ENCODE measurements around the gene NR3C1.

GRCh38 chr5:143234162-143234842 lies 169.2 kb downstream of the NR3C1 start:
- no peak for TF ChIP-seq SRF (IDR thresholded peaks at IDR 0.05; ENCODE audit: low read depth)
- TF ChIP-seq CTCF (IDR thresholded peaks at IDR 0.05 in 2 of 3, conservative IDR thresholded peaks at IDR 0.05 in 1 of 3; ENCODE audit: borderline replicate concordance in 1 of 3, insufficient read depth in 1 of 3, low read depth in 2 of 3, low read length in 2 of 3) = no peak
- TF ChIP-seq POLR2AphosphoS5 (IDR thresholded peaks at IDR 0.05; ENCODE audit: low read depth, low read length) = no peak
- no peak for TF ChIP-seq EZH2phosphoT487 (IDR thresholded peaks at IDR 0.05; ENCODE audit: borderline replicate concordance)
- no peak for TF ChIP-seq POLR2A (IDR thresholded peaks at IDR 0.05; ENCODE audit: borderline replicate concordance, extremely low read depth, insufficient read depth, insufficient read length)
- no peak for TF ChIP-seq EGR1 (IDR thresholded peaks at IDR 0.05; ENCODE audit: low read depth)
- TF ChIP-seq, protein P1, sequence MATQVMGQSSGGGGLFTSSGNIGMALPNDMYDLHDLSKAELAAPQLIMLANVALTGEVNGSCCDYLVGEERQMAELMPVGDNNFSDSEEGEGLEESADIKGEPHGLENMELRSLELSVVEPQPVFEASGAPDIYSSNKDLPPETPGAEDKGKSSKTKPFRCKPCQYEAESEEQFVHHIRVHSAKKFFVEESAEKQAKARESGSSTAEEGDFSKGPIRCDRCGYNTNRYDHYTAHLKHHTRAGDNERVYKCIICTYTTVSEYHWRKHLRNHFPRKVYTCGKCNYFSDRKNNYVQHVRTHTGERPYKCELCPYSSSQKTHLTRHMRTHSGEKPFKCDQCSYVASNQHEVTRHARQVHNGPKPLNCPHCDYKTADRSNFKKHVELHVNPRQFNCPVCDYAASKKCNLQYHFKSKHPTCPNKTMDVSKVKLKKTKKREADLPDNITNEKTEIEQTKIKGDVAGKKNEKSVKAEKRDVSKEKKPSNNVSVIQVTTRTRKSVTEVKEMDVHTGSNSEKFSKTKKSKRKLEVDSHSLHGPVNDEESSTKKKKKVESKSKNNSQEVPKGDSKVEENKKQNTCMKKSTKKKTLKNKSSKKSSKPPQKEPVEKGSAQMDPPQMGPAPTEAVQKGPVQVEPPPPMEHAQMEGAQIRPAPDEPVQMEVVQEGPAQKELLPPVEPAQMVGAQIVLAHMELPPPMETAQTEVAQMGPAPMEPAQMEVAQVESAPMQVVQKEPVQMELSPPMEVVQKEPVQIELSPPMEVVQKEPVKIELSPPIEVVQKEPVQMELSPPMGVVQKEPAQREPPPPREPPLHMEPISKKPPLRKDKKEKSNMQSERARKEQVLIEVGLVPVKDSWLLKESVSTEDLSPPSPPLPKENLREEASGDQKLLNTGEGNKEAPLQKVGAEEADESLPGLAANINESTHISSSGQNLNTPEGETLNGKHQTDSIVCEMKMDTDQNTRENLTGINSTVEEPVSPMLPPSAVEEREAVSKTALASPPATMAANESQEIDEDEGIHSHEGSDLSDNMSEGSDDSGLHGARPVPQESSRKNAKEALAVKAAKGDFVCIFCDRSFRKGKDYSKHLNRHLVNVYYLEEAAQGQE (IDR thresholded peaks at IDR 0.05; ENCODE audit: low read depth) = no peak
- no peak for TF ChIP-seq ZFX (IDR thresholded peaks at IDR 0.05)
- TF ChIP-seq CEBPB (IDR thresholded peaks at IDR 0.05; ENCODE audit: low read depth) = no peak
- no peak for TF ChIP-seq EZH2 (IDR thresholded peaks at IDR 0.05)
- TF ChIP-seq JUND (IDR thresholded peaks at IDR 0.05) = no peak
- no peak for TF ChIP-seq MAX (IDR thresholded peaks at IDR 0.05)
- no peak for TF ChIP-seq SIN3A (IDR thresholded peaks at IDR 0.05; ENCODE audit: low read depth)

All from HCT116 (cell line).